HG03159 (cell line): ENCODE results near the gene JAK3.
"Not testable (repeated sequence)": the region's sequence is repeated elsewhere in the genome, so short reads cannot be mapped to it uniquely, and the experiment has no call there.

Experiments
- ATAC-seq: cut with Tn5 transposase; IDR thresholded peaks from one replicate; pipeline ENCODE4 v1.9.1; 2021; ENCODE audit warnings: mild to moderate bottlenecking, moderate library complexity; ENCODE audit not compliant: unreplicated experiment

The JAK3 gene

GRCh38 chr19:17778968-17779929, 68.5 kb downstream of the JAK3 start:
- no peak for ATAC-seq

DNA sequence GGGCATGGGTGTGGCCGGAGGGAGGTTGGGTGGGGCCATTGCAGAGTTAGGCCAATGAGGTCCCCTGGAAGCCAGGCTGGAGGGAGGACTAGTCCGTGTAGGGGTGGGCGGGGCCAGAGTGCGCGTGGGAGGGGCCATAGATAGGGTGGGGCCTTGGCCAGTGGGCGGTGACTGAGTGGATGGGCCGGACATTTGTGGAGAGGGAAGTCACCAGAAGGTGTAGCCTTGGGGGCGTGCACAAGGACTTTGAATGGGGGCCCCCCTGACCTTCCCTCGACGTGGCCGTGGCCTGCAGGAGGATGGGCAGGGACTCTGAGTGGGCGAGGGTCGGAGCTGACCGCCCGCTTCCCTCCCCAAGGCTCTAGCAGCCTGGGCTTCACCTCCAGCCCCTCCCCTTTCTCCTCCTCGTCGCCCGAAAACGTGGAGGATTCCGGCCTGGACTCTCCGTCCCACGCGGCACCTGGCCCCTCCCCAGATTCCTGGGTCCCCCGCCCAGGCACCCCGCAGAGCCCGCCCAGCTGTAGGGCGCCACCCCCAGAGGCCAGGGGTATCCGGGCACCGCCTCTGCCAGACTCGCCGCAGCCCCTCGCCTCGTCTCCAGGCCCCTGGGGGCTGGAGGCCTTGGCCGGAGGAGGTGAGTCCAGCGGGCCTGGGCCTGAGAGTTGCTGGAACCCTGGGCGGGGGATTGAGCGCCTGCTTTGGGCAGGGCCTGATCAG, 69.4 kb downstream of the JAK3 start:
- ATAC-seq: no peak

DNA sequence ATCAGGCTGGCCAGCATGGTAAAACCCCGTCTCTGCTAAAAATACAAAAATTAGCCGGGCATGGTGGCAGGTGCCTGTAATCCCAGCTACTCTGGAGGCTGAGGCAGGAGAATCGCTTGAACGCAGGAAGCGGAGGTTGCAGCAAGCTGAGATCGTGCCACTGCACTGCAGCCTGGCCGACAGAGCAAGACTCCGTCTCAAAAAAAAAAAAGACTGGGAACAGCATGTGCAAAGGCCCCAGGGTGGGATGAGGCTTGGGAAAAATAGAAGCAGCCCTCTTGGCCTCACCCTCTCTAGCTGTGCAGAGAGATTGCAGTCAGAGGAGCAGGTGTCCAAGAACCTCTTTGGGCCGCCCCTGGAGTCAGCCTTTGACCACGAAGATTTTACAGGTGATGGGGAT, 69.9 kb downstream of the JAK3 start:
- ATAC-seq: not testable (repeated sequence)

GRCh38 chr19:17775991-17776803, 71.6 kb downstream of the JAK3 start:
- peak; percentile 72 for ATAC-seq

DNA sequence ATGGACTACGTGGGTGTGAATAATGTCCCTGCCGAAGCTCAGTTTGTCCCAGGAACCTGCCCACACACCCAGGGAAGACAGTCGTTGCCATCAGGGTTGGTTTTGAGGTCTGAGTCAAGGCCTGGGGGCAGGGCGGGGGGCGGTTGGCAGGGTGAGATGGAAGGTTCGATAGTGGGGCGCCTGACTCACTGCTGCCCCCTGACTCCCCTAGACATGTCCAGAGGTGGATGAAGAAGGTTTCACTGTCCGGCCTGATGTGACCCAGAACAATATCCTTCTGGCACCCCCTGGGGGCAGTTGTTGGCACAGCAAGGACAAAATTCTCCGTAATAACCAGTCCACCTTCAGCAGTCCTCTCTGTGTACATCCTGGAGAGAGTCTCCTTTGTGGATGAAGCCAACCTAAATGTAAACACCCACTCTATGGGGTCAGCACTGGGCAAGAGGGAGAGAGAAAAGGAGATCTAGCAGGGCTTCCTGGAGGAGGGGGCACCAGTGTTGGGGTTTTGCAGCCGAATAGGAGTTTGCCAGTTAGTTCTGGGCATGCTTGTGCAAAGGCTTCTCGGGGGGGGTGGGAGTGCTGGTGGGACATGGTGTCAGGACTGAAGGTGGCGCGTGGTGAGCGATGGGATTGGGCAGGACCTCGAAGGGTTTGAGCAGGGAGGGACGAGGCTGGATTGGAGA, 72.4 kb downstream of the JAK3 start:
- no peak for ATAC-seq
